ENCODE results near the gene ULBP2. TPM values are rescaled to one million over a fixed set of nuclear protein-coding genes. Genes with fewer than 3 reads are reported as not detected.
"Not testable (repeated sequence)": the region's sequence is repeated elsewhere in the genome, so short reads cannot be mapped to it uniquely, and the experiment has no call there.

Gene ULBP2
- total RNA-seq, 2 experiments from 2014 or later = 0.65 TPM

- ChIA-PET CTCF (no interaction called here), POLR2A (no interaction called here)
Measured at GRCh38 chr6:149963462-149964307, 21.9 kb downstream of the ULBP2 start, which contains the start of gene ULBP1. Gene ULBP1 (plus strand): TSS chr6:149963943. CDS start chr6:149964050, 107 bp downstream.

GRCh38 chr6:149964308-149965193, 22.7 kb downstream of the ULBP2 start:
- ChIA-PET POLR2A (no interaction called here), CTCF (no interaction called here)

DNA sequence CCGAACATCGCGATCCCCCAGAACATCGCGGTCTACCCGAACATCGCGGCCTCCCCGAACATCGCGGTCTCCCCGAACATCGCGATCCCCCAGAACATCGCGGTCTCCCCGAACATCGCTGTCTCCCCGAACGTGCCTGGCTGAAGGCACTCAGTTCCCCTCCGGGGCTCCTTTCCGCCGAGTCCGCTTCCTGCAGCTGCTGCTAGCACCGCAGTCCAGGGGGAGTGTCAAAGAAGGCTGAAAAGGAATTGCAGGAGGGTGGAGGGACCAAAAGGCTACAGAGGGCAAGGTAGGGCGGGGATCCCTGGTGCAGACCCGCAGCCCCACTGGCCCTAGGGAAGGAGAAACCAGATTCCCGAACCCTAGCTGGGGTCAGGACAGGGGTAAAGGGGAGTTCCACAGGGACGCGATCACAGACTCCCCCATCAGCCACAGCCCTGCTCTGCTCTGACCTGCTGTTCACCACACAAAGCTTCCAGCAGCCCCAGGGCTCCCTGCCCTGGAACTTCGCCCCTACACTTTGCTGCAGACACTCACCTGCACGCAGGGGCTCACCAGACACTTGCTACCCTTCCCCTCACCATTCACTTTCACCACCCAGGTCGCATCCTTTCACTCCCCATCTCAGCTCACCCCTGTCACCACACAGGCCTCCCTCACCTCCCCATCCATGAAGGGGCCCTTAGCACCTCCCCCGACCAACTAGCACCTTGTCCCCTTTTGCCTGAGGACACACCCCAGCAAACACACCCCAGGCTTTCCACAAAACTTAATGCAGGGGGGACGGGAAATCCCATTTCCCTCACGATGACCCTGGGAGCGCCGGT, 23.6 kb downstream of the ULBP2 start:
- POLR2A ChIA-PET = no interaction called here
- CTCF ChIA-PET = no interaction called here

- CTCF ChIA-PET = not testable (repeated sequence)
- POLR2A ChIA-PET = interaction anchor here (0.6 kb wide), 1 partner anchor 101 kb away, joined by 4 read pairs; no protein-coding TSS in a partner anchor
Measured at GRCh38 chr6:149966319-149966718, 24.5 kb downstream of the ULBP2 start.

DNA sequence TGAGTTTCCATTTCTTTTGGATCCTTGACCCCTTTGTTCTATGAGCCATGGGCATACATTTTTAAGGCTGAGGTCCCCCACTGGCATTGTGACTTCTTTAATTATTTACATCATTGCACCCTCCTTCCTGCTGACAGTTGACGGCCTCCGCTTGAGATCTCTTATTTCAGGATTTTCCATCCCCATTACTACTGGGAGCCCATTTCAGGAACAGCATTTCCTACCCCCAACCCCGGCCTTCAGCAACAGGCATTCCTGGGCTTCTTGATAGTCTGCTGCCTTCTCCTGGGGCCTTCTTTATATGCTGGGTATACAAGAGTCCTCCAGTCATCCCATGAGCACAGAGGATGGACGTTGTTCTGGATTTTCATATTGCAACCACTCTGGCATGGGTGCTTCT, 25.8 kb downstream of the ULBP2 start:
- ChIA-PET CTCF (no interaction called here), POLR2A (no interaction called here)

DNA sequence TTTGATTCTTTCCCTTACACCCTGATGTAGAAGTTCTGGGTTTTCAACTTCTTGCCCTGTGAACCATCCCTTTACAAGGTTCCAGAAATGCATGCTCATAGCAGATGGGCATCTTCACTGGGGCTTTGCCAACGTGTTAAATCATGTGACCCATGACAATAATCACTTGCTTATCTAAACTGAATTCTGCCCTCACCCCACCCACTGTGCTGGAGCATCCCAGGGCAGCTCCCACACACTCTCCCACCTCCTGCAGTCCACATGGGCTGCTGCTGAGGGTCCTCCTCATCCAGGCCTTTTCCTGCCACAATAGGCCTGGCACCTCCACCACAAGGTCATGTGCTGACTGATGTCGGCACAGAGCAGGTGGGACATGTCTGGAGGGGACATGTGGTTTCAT, 26.2 kb downstream of the ULBP2 start:
- CTCF ChIA-PET, POLR2A ChIA-PET: not testable (repeated sequence)

GRCh38 chr6:149968909-149969308, 27.1 kb downstream of the ULBP2 start:
- CTCF ChIA-PET = interaction anchor here (0.7 kb wide), 1 partner anchor 28 kb away, joined by 3 read pairs; no protein-coding TSS in a partner anchor
- POLR2A ChIA-PET = not testable (repeated sequence)

DNA sequence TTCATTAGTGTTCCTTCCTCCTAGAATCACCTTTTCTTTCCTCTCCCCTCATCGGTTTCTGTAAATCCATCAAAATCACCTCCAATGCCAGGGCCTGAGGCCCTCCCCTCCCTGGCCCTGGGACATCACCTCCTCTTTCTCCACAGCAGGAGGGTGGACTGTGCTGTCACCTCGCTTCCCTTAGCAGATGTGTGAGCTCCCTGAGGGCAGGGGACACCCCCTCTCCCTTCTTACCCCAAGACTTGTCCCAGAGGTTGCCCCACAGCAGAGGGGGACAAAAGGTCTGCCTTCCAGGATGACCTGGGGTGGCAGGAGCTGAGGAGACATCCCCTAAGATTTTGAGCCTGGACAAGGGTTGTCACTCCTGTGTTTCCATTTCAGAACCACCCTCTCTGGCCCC, 27.8 kb downstream of the ULBP2 start:
- ChIA-PET CTCF (interaction anchor here (0.7 to 1.6 kb wide), 2 partner anchors 29 to 47 kb away, joined by 3 read pairs; no protein-coding TSS in a partner anchor), POLR2A (no interaction called here)

- CTCF ChIA-PET, POLR2A ChIA-PET: not testable (repeated sequence)
Measured at GRCh38 chr6:149974394-149974793, 32.6 kb downstream of the ULBP2 start.

DNA sequence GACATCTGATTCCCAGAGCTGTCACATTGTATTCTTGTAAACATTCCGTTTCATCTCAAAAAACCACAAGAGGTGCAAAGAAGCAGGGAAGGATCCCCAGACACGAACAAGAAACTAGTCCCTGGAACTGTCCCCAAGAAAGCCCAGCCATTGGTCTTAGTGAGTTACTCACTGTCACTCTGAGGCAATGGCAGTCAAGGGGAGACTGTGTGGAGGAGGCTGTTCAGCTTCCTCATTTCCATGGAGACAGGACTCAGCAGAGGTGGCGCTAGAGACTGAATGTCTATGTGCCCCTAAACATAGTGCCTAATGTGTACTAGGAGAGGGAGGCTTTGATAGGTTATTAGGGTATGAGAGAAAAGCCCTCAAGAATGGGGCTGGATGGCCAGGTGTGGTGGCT, 33.0 kb downstream of the ULBP2 start:
- CTCF ChIA-PET = no interaction called here
- POLR2A ChIA-PET = no interaction called here

GRCh38 chr6:149975400-149975799, 33.6 kb downstream of the ULBP2 start:
- ChIA-PET CTCF (no interaction called here), POLR2A (no interaction called here)

DNA sequence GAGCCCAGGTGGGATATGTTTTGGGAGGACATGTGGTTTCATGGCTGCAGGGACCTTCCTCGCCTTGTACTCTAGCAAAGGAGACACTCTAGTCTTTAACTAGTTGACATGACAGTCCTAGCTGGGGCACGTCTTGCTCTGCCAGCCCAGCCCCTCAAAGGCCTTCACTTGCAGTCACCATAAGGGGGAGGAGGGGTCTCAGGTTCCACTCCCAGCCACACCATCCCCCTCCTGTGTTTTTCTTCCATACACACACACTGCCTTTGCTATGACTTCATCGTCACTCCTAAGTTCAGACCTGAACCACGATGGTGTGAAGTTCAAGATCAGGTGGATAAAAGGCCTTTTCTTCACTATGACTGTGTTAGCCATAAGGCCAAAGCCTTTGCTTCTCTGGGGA, 35.4 kb downstream of the ULBP2 start:
- ChIA-PET POLR2A (no interaction called here), CTCF (no interaction called here)

DNA sequence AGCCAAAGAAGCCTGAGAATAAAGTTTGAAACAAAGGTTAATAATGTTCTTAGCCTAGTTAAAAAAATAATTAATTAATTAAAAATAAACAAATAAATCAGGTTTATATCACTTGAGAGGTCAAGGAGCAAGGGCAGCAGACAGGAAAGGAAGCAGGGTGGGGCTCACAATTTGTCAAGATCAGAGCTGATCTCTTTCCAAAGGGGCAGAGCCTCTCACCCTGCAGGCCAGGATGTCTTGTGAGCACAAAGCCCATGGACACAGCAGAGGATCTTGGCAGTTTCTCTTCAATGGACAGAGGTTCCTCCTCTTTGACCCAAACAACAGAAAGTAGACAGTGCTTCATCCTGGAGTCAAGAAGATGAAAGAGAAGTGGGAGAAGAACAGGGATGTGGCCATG, 36.8 kb downstream of the ULBP2 start:
- ChIA-PET POLR2A (no interaction called here), CTCF (no interaction called here)

DNA sequence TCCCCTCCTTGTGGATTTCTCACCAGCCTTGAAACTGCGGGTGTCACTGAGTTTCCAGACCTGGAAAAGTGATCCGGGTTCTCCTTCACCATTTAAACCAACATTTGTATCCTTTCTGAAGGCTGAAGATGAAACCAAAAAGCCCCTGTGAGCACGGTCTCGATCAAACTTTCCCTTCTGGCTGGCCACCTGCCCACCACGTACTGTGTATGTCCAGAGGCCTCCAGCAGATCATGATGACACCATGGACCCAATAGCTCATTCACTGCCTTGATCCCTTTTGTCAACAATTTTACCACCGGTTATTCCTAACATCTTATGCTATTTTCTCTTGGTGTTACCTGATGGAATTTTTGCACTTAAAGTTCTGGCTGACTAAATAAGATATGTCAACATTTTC, 37.5 kb downstream of the ULBP2 start:
- CTCF ChIA-PET = no interaction called here

GRCh38 chr6:149983145-149983544, 41.3 kb downstream of the ULBP2 start:
- ChIA-PET CTCF (no interaction called here), POLR2A (interaction anchor here (0.9 kb wide), 1 partner anchor 58 kb away, joined by 5 read pairs; no protein-coding TSS in a partner anchor)

More for the DNA sequence above, 37.5 kb downstream of the ULBP2 start:
- POLR2A ChIA-PET = no interaction called here

DNA sequence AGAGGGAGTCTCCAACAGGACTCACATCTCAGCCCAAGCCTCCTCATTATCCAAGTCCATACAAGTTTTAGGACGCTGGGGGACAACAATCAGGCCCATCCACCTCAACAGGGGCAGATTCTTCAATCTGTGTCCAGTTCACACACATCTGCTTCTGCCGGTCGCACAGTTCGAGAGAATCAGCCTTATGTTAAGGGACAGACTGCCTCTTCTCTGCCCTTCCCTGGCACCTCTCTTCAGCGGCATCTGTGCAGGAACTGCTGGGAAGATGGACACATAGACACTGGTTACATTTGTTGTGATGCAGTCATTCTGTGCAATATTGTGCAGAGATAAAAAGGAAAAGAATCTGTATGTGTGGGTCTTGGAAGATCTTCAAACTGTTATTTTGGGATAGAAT, 43.0 kb downstream of the ULBP2 start:
- ChIA-PET CTCF (no interaction called here), POLR2A (no interaction called here)

GRCh38 chr6:149985481-149985937, 43.7 kb downstream of the ULBP2 start:
- ChIA-PET POLR2A (no interaction called here), CTCF (no interaction called here)

DNA sequence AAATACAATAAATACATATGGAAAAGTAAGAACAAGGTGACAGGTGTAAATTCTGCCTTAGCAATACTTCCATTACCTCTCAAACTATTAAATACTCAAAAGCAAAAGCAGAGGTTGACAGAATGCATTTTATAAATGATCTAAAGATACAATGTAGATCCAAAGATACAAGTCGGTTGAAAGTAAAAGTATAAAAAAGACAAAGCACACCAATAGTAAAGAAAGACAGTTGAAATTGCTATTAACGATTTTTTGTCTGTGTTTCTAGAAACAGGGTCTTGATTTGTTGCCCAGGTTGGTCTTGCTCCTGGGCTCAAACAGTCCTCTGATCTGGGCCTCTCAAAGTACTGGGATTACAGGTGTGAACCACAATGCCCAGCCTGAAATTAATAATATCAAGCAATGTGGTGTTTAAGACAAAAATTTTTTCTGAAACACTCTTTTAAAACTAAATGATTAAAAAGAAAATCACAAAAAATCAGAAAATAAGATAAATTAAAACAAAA, 45.8 kb downstream of the ULBP2 start:
- ChIA-PET CTCF (no interaction called here), POLR2A (no interaction called here)

DNA sequence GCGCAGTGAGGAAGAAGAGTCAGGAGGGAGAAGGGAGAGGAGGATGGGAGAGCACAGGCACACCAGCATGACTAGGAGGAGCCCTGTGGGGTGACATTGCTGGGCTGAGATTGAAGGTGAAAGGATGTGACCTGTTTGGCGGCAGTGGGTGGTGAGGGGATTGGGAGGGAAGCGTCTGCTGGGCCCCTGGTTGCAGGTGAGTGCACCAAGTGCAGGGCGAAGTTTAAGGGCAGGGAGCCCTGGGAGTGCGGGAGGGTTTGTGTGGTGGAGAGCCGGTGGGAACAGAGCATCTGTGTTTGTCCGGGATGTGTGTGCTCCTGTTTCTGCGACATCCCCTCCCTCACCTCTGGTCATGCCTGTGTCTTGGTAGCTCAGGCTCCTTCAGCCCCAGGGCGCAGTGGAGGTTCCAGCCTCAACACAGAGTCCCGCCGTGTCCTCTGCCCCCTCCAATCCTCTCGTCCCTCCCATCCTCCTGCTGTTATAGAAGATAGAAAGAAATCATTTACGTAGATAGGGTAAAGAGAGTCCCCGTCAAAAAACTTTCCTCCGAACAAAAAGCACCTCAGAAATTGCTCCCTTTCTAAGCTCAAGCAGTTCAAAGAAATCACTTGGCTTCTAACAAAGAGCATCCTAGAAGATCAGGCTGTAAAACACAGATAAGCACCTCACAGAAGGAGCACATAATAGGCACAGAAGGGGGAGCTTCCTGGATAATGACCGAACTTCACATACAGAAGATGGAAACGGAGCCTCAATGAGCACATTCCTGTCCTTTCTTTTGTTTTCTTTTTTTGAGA, 46.9 kb downstream of the ULBP2 start:
- POLR2A ChIA-PET = no interaction called here
- CTCF ChIA-PET = no interaction called here

Measured in activated CD8-positive, alpha-beta memory T cell treated with anti-CD3 and anti-CD28 coated beads for 36 hours (primary cell).